GM19023 (cell line): ENCODE results near the gene MACROH2A2.
A peak's percentile ranks its signal among the peaks of the same experiment; 100 is the strongest.
"Not testable (repeated sequence)": the region's sequence is repeated elsewhere in the genome, so short reads cannot be mapped to it uniquely, and the experiment has no call there.

Source experiments
- ATAC-seq: cut with Tn5 transposase; IDR thresholded peaks from one replicate; pipeline ENCODE4 v1.9.1; 2021; ENCODE audit warnings: mild to moderate bottlenecking, moderate library complexity; ENCODE audit not compliant: unreplicated experiment

Gene MACROH2A2

DNA sequence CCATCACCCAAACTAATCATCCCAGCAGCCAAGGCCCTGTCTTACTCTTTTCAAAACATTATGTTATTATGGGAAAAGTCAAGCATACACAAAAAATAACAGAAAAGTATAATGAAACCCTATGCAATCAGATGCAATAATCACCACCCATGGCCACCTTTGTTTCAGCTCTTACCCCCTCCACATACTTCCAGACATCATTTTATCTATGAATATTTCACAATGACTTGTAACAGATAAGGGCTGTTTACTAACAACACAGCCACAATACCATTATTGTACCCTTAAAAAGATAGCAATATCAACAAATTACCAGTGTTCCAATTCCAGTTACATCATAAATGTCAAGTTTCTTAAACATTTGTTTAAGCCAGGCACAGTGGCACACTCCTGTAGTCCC lies 44.8 kb downstream of the MACROH2A2 start:
- ATAC-seq: no peak

DNA sequence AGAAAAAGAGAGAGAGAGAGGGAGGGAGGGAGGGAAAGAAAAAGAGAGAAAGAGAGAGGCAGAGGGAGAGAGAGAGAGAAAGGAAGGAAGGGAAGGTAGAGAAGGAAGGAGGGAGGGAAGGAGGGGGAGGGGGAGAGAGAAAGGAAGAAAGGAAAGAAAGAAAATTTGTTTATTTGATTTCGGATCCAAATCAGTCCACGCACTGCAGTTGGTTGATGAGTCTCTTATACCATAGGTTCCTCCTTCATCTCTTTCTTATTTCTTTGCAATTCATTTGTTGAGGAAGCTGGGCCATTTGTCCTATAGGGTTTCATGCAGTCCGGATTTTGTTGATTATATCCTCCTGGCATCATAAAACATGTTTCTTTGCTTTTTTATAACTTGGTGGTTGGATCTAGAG lies 45.6 kb downstream of the MACROH2A2 start:
- no peak for ATAC-seq

DNA sequence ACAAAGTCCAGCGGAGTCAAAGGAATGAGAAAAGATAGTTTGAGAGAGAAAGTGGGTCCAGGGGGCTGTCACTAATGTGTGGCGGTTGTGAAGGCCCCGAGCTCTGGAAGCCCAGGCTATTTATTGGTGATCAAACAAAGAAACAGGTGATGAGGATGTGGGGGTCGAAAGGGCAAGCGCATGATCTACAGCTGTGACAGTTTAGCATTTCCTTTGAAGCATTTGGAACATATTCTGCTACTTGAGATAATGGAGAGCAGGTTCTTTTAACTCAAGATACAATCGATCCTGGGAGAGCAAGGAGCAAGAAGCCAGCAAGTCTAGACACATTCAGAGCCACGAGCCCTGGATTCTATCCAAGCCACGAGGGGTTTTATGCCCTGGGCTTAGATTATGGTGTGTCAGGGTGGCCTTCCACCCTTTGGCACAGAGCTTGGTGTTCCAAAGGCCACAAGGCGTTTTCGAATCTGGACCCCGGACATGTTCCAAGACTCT lies 48.5 kb downstream of the MACROH2A2 start:
- not testable (repeated sequence) for ATAC-seq

DNA sequence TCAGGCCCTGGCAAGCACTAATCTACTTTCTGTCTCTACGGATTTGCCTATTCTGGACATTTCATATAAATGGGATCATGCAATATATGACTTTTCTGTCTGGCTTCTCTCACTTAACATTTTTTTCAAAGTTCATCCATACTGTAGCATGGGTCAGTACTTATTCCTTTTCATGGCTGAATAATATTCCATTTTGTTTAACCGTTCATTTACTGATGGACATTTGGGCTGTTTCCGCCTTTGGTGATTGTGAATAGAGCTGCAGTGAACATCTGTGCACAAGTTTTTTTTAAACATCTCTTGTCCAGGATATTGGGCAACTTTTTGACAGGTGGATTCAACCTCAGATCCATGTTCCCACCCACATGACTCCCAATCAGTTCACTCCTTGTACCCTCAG lies 49.0 kb downstream of the MACROH2A2 start:
- ATAC-seq: no peak

DNA sequence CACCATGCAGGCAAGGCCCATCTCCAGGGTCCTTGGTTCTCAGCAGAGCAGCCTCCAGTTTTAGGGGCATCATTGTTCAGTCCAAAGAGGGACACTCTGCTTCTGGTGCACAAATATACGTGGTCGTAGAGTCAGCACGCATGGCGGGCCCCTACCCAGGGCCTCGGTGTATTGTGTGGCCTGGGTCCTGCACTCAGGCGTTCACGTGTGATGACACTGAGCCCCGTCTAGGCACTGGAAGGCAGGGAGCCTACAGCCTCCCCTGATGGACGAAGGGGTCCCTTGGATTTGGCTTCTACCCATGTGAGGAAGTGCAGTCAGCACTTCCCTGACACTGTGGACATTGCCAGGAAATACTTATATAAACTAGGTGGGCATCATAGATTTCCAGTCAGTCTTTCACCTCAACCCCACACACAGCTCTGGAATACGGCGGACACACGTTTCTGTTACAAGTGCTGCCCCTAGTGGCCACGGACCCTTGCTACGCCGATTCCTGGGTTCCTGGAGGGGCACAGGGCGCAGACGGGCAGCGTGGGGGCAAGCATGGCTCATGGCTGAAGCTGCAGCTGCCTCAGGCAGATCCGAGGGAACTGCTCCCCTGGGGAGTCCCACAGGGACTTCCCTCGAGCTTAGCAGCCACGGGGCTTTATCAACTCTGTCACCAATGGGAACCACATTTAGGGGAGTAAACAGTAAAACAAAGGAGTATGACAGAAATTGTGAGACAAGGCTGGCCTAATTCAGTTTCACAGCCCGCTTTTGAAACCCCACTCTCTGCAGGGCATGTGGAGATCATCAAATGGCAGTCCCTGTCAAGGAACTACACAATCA lies 54.5 kb downstream of the MACROH2A2 start:
- ATAC-seq: peak; percentile 81

DNA sequence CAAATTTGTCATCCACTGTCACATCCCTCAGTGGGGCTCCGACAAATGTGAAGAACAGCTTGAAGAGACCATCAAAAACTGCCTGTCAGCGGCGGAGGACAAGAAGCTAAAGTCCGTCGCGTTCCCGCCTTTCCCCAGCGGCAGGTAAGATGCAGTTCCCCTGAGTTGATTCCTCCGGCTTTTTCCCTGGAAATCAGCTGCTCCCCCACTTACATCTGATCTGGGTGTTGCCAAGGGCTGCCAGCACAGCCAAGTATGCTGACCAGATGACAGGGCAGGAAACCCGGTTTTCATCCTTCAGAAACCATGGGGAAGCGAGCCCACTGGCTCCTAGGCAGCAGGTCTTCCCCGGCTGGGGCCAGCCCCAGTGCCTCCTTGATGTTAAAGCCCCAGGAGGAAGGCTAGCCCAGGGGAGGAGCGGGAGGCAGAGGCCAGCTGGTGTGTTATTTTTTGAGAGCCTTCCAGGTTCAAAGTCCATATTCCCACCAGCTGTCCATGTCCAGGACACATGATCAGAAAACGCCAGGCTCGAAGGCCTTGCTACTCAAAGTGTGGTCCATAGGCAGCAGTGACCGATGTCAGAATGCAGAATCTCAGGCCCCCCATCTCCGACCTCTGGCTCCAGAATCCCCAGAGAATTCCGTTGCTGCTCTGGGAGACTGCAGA lies 56.6 kb downstream of the MACROH2A2 start:
- ATAC-seq: no peak

DNA sequence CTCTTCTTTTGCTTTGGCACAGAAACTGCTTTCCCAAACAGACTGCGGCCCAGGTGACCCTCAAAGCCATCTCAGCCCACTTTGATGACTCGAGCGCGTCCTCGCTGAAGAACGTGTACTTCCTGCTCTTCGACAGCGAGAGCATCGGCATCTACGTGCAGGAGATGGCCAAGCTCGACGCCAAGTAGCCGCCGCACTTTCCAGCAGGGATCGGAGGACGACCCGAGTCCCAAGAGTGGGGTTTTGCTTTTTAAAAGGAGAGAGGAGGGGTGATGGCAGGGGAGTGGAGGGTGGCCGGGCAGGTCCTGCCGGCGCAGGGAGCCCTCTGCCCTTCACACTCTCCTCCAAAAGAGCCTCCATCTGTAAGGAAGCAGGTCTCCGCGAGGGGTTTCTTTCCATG lies 58.9 kb downstream of the MACROH2A2 start:
- ATAC-seq: no peak

DNA sequence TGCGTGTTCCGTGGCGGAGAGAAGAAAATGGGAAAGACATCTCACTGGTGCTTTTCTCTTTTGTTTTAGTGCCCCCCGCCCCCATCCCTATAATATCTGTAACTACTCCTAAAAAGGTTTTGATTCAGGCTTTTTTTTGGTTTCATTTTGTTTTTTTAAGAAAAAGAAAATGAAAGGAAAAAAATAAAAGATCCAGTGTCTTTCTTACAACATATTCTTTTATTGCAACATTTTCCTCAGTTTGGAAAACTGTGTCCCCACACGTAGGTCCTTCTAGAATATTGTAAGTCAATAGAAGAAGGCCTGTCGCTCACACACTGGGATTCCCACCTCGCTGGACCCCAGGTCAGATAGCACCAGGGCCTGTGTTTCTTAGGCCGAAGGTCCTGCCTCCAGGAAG lies 59.4 kb downstream of the MACROH2A2 start:
- no peak for ATAC-seq

DNA sequence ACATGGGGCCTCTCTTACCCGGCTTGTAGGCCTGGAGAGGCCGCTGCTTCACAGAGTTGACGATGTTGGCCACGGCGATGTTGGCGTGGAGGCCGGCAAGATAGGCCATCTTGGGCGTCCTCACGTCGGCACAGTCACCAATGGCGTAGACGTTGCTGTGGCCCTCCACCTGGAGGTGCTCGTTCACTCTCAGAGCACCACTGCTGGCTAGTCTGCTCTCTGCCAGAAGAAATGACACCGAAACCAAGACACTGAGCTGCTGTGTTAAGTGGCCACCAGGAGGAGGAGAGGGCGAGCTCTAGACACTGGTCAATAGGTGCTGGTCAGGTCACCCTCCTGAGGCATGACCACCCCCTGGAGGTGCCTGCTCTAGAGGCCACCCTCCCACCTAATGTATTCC lies 62.3 kb downstream of the MACROH2A2 start:
- ATAC-seq: no peak

DNA sequence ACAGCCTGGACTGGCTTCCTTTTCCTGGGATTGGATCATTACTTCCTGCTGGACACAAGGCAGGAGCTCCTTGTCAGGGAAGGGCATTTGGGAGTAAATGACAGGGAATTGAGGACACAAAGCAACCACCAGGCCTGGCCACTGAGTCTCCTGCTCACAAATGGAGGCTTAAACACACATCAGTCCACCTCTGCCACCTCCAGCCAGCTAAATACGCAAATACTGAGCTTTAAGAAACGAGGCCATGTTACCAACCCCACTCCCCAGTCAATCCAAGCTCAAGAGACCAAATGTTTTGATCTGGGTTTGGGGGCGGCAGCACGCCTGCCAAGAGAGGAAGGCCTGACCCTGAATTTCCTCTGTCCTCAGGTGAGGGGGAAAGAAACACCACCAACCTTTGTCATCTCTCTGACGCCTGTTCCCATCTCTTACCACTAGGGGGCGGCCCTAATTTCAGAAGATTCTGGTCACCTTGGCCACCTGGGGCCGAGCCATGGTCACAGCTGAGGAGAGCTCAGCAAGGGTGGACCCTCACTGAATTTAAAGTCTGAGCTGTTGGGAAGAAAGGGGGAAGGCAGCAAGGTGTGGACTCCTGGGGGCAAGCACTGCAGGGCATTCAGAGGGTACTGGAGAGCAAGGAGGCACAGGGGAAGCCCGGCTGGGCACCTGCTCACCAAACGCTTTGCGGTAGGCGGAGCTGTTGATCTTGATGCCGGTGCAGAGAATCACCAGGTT lies 63.5 kb downstream of the MACROH2A2 start:
- ATAC-seq: no peak

DNA sequence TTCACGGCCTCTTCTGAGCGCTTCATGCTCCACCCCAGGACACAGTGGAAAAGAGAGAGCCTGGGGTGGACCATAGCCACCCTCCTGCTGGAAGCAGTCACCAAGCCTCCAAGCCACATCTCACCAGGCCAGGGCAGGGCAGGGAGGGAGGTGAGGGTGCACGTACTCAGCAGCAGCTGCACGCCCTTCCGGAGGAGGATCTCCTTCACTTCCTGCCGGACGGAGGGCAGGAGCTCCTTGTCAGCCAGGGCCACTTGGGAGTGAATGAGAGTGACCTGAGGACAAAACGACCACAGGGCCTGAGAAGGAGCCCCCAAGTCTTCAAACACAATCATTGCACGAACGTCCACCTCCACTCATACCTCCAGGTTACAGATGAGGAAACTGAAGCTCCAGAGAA lies 65.0 kb downstream of the MACROH2A2 start:
- ATAC-seq: no peak

DNA sequence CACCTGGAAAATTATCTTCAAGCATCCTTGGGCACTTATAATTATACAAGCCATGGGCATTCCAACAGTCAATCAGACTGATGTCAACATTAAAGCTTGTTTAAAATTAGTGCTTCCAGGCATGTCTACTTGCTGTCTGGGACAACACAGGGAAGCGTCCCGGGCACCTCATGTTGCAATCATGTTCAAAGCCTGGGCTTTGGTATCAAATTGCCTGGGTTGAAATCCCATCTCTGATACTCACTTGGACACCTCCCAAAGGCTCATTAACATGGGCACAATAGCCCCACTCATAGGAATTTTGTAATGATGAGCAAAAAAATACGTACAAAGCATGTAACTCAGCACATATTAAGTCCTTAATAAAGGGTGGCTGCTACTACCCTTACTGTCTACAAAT lies 65.5 kb downstream of the MACROH2A2 start:
- no peak for ATAC-seq

DNA sequence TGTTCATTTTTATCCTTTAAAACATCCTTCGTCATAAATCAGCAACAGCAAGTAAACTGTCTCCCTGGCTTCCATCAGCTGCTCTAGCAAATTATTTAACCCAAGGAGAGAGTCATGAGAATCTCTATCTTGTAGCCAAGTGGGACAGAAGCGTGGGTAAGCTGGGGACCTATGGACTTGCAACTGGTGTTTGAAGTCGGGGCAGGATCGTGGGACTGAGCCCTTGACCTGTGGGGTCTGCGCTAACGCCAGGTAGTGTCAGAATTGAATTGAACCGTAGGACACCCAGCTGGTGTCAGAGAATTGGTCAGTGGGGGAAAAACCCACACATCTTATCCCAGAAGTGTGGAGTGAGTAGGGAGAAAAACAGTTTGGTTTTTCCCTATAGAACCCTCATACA lies 66.6 kb downstream of the MACROH2A2 start:
- ATAC-seq: no peak

DNA sequence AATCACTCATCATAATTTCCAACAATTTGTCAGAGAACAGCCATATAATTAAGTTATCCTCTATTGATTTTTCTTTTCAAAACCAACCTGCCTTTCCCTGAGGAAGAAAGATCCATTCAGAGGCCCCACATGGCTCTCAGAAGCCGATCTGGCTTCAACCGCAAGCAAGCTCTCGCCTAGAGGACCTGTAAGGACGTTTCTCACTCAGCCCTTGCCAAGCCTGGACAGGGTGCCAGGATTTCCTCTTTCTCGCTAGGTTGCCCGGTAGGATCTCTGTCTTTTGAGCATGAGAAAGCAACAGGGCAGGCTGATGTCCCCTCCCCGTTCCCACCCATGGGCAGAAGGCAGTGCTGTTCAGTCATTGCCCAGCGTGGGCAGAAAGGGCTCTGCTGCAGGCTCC lies 67.0 kb downstream of the MACROH2A2 start:
- ATAC-seq: no peak

DNA sequence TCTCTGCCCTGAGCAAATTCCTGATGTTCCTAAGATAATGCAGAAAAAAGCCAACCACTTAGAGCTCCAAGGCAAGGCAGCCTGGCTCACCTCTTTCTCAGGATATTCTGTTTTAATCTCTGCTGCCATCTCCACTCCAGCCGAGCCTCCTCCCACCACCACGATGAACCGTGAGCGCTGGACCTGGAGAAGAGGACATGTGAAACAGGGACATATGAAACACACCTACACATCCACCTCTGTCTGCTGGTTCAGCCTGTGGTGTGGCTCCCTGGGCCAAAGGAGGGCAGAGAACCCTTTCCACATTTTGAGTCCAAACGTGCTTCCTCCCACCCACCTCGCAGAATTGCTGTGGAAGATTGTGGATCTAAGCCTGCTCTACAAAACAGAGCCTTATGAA lies 67.8 kb downstream of the MACROH2A2 start:
- ATAC-seq: no peak

DNA sequence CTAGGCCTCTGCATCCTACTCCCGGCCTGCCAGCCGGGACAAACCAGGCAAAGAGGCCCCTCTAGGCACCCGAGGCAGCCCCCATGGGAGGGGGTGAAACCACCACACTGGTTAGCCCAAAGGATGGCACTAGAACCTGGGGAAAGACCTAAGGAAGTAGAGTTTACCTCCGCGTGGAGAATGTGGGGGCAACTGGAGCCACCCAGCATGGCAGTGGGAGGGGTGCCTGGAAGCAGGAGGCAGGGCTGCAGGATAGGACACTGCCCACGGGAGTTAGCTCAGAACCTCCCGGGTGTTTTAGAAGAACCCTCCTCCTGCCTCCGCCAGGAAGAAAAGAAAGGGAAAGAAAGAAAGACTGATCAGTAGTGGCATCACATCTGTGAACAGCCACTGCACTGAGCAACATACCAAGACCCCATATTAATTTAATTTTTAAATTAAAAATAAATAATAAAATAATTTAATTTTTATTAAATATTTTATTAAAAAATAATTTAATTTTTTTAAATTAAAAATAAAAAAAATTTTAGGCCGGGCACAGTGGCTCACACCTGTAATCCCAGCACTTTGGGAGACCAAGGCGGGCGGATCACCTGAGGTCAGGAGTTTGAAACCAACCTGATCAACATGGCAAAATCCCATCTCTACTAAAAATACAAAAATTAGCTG lies 68.8 kb downstream of the MACROH2A2 start:
- no peak for ATAC-seq

DNA sequence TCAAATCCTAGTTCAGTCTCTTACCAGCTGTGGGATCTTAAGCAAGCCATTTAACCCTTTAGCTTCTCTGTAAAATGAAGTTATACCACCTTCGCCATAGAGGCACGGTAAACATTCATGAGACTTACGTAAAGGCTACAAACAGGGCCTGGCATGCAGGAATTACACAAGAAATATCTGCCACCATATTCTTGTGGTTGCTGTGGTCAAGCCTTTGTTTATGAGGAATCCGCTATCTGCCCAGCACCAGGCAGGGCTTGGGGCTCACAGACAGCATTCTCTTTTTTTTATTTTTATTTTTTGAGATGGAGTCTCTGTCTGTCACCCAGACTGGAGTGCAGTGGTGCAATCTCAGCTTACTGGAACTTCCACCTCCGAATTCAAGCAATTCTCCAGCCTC lies 70.1 kb downstream of the MACROH2A2 start:
- no peak for ATAC-seq

DNA sequence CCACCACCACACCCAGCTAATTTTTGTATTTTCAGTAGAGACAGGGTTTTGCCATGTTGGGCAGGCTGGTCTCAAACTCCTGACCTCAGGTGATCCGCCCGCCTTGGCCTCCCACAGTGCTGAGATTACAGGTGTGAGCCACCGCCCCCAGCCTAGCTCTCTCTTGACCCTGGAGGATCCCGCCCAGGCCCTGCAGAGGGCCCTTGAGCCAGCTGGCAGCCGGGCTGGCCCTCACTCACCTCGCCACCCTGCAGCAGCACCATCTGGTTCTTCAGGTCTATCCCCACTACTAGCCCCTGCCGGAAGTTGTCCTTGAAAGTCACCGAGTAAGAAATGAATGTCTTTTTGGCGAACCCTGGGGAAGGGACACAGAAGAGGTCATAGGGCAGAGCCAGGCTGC lies 70.5 kb downstream of the MACROH2A2 start:
- not testable (repeated sequence) for ATAC-seq

DNA sequence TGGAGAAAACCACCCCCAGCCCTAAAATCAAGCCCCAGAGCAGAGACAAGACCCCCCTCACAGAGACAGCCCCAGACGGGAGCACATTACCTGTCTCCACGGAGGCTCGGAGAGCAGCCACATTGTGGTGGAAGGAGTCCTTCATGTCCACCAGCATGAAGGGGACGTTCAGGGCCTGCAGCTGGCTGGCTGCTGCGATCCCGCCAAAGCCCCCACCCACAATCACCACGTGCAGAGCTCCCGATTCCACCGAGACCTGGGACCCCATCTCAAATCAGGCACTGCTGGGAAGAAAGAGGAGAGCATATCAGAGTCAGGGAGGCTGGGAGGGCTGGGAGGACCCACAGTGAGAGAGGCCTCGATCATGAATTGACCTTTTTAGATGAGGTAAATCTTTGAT lies 71.2 kb downstream of the MACROH2A2 start:
- ATAC-seq: no peak

DNA sequence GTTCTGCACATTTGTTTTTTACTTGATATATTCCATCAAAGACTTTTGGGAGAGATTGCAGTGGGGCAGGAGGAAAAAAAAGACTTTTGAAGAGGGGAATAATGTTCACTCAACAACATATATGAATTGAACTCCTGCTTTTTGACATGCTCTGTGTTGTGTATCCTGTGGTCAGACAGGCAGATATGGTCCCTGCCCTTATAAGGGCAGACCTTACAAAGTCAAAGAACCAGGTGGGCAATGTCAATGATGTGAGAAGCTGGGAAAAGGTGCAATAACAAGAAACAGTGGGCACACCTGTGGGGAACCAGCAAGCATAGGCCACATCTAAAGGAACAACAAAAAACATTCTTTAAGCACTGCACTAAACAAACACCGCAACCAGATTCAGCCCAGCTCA lies 71.8 kb downstream of the MACROH2A2 start:
- ATAC-seq: no peak

DNA sequence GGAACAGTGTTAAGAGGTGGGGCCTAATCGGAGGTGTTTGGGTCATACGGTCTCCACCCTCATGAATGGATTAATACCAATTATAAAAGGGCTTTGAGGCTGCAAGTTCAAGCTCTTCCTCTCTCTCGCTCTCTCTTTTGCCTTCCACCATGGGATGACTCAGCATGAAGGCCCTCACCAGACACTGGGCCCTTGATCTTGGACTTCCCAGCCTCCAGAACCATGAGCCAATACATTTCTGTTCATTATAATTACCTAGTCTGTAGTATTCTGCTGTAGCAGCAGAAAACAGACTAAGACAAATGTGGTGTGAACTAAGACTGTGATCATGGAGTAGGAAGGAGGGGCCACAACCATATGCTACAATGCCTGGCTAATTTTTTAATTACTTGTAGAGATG lies 72.3 kb downstream of the MACROH2A2 start:
- no peak for ATAC-seq
